ENCODE measurements around the gene DRAM1.
"Not testable (repeated sequence)": the region's sequence is repeated elsewhere in the genome, so short reads cannot be mapped to it uniquely, and the experiment has no call there.

DRAM1 gene

GRCh38 chr12:101859664-101860607, 17.4 kb upstream of the DRAM1 start:
- DNase-seq = no peak

- not testable (repeated sequence) for DNase-seq
Measured at GRCh38 chr12:101861688-101862087, 15.7 kb upstream of the DRAM1 start.

GRCh38 chr12:101862245-101862644, 15.1 kb upstream of the DRAM1 start:
- no peak for DNase-seq

- DNase-seq = no peak
Measured at GRCh38 chr12:101863981-101864380, 13.4 kb upstream of the DRAM1 start.

GRCh38 chr12:101866615-101867373, 10.6 kb upstream of the DRAM1 start:
- DNase-seq = no peak

GRCh38 chr12:101867619-101868018, 9.8 kb upstream of the DRAM1 start:
- DNase-seq = not testable (repeated sequence)

- no peak for DNase-seq
Measured at GRCh38 chr12:101870925-101871324, 6.5 kb upstream of the DRAM1 start.

- no peak for DNase-seq
Measured at GRCh38 chr12:101875162-101875561, 2.2 kb upstream of the DRAM1 start.

- no peak for DNase-seq
Measured at GRCh38 chr12:101876322-101876860, 989 bp upstream of the DRAM1 start.

GRCh38 chr12:101877806-101878242, 444 bp downstream of the DRAM1 start:
- DNase-seq = no peak

- DNase-seq = no peak
Measured at GRCh38 chr12:101878243-101878821, 952 bp downstream of the DRAM1 start.

- DNase-seq = no peak
Measured at GRCh38 chr12:101880769-101881168, 3.4 kb downstream of the DRAM1 start.

GRCh38 chr12:101881228-101881627, 3.8 kb downstream of the DRAM1 start:
- no peak for DNase-seq

- DNase-seq = no peak
Measured at GRCh38 chr12:101884174-101884573, 6.8 kb downstream of the DRAM1 start.

- not testable (repeated sequence) for DNase-seq
Measured at GRCh38 chr12:101884781-101885340, 7.5 kb downstream of the DRAM1 start.

- DNase-seq = no peak
Measured at GRCh38 chr12:101885912-101886561, 8.7 kb downstream of the DRAM1 start.

GRCh38 chr12:101889211-101889752, 11.9 kb downstream of the DRAM1 start:
- DNase-seq = no peak

- DNase-seq = no peak
Measured at GRCh38 chr12:101891462-101891971, 14.1 kb downstream of the DRAM1 start.

- DNase-seq = no peak
Measured at GRCh38 chr12:101892794-101893193, 15.4 kb downstream of the DRAM1 start.

GRCh38 chr12:101901777-101902176, 24.4 kb downstream of the DRAM1 start:
- no peak for DNase-seq

- no peak for DNase-seq
Measured at GRCh38 chr12:101902641-101903040, 25.3 kb downstream of the DRAM1 start.

- DNase-seq = no peak
Measured at GRCh38 chr12:101906226-101906625, 28.8 kb downstream of the DRAM1 start.
